HUES6 (cell line): ENCODE measurements around the gene IRF4.

Experiments
- H3K27ac ChIP-seq: 2 replicates; pipeline ENCODE4 v1.7.0; 2013; ENCODE audit warnings: low read depth, mild to moderate bottlenecking, low read length, inconsistent platforms
- H3K27me3 ChIP-seq: 2 replicates; pipeline ENCODE4 v1.6.1; 2013; ENCODE audit warnings: low read length; ENCODE audit not compliant: control insufficient read depth, insufficient read depth
- H3K36me3 ChIP-seq: 2 replicates; pipeline ENCODE4 v1.6.1; 2013; ENCODE audit warnings: low read length; ENCODE audit not compliant: control insufficient read depth, insufficient read depth
- H3K4me1 ChIP-seq: 2 replicates; pipeline ENCODE4 v1.6.1; 2013; ENCODE audit warnings: low read length; ENCODE audit not compliant: control insufficient read depth, insufficient read depth
- H3K4me3 ChIP-seq: 2 replicates; pipeline ENCODE4 v1.5.1; 2013; ENCODE audit warnings: low read depth, low read length
- H3K9ac ChIP-seq: one replicate; pipeline ENCODE4 v1.6.1; 2013; ENCODE audit warnings: mild to moderate bottlenecking, low read length
- H3K9me3 ChIP-seq: 2 replicates; pipeline ENCODE4 v1.6.1; 2013; ENCODE audit warnings: low read depth, low read length; ENCODE audit not compliant: control insufficient read depth, insufficient read depth

Gene IRF4

DNA sequence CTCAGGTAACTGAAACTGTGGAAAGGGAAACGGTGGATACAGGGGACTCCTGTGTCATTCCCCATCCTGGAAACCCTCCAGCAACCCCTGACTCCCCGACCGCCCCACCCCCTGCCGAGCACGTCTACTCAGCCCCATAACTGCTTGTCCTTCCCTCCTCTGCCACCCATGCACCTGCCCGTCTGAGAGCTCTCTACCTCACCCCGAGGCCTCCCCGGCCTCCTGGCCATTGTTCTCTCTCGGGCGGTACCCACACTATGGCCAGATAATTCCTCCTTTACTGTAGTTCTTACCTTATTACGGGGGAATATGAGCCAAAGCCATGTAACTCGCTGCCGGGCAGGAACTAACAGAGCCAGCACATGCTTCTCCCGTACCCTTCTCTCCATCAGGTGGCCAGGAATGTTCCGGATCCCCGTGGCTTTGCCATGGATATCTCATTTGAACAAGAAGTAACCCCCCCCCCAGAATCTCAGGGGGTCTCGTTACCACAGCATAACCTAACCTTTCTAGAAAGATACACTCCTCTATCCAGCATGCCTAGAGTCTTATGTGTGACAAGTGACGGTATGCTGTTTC lies 4.8 kb upstream of the IRF4 start:
- Histone ChIP-seq H3K36me3 (no peaks in the 10 kb centered on the region), H3K9ac (no peak overlapping the region), H3K4me1 (no peaks in the 10 kb centered on the region), H3K4me3 (no peak overlapping the region), H3K27me3 (peaks cover 57% of the 10 kb centered on the region), H3K9me3 (peaks cover 4% of the 10 kb centered on the region; the same call in 1 of the 2 replicates), H3K27ac (no peak overlapping the region)

- Histone ChIP-seq H3K36me3 (no peaks in the 10 kb centered on the region), H3K9ac (no peak overlapping the region), H3K4me3 (no peak overlapping the region), H3K27ac (no peak overlapping the region), H3K27me3 (peaks cover 63% of the 10 kb centered on the region), H3K4me1 (no peaks in the 10 kb centered on the region), H3K9me3 (no peaks in the 10 kb centered on the region)
These were observed 4.2 kb upstream of the IRF4 start for GRCh38 chr6:387293-387741.

DNA sequence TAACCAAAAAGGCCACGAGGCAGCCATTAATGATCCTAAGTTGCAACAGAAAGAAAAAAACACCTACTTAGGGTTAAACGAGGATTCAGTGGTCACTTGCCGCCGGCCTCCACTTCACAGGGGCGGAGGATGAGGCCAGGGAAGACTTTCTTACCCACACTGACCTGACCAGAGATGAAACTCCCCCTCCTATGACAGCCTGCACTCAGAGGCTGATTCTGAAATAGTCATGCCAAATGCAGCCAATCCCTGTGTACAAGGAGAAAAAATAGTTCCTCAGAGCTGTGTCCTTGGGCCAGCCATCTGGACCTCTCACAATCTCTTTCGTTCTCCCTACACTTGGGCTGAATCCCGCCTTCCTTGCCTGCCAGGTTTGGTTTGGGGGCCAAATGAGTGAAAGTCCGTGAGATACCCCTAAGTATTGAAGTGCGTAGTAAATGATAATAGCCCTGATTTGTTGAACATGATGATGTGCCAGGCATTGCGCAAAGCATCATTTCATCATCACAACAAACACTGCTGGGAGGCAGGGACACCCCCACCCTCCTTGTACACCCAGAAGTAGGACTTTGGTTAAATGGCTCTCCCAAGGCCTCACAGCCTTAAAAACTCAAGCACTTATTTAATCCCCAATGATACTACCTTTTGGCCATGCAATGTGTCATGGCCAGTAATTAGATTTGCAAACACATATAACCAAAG lies 3.2 kb upstream of the IRF4 start:
- Histone ChIP-seq H3K4me1 (no peaks in the 10 kb centered on the region), H3K9me3 (no peaks in the 10 kb centered on the region), H3K27ac (no peak overlapping the region), H3K27me3 (peaks cover 73% of the 10 kb centered on the region), H3K9ac (no peak overlapping the region), H3K36me3 (no peaks in the 10 kb centered on the region), H3K4me3 (no peak overlapping the region)

GRCh38 chr6:389143-389542 lies 2.4 kb upstream of the IRF4 start:
- peaks cover 78% of the 10 kb centered on the region for H3K27me3 ChIP-seq
- H3K9ac ChIP-seq = no peak overlapping the region
- H3K4me1 ChIP-seq = 0 out of 2 replicates have a peak, but pooled peaks cover 3% of the 10 kb centered on the region
- no peak overlapping the region for H3K27ac ChIP-seq
- H3K9me3 ChIP-seq = no peaks in the 10 kb centered on the region
- no peak overlapping the region for H3K4me3 ChIP-seq
- no peaks in the 10 kb centered on the region for H3K36me3 ChIP-seq

- Histone ChIP-seq H3K27ac (no peak overlapping the region), H3K9ac (no peak overlapping the region), H3K27me3 (peaks cover 82% of the 10 kb centered on the region), H3K9me3 (no peaks in the 10 kb centered on the region), H3K4me1 (0 out of 2 replicates have a peak, but pooled peaks cover 3% of the 10 kb centered on the region), H3K4me3 (no peak overlapping the region), H3K36me3 (no peaks in the 10 kb centered on the region)
These were observed 1.9 kb upstream of the IRF4 start for GRCh38 chr6:389622-390021.

DNA sequence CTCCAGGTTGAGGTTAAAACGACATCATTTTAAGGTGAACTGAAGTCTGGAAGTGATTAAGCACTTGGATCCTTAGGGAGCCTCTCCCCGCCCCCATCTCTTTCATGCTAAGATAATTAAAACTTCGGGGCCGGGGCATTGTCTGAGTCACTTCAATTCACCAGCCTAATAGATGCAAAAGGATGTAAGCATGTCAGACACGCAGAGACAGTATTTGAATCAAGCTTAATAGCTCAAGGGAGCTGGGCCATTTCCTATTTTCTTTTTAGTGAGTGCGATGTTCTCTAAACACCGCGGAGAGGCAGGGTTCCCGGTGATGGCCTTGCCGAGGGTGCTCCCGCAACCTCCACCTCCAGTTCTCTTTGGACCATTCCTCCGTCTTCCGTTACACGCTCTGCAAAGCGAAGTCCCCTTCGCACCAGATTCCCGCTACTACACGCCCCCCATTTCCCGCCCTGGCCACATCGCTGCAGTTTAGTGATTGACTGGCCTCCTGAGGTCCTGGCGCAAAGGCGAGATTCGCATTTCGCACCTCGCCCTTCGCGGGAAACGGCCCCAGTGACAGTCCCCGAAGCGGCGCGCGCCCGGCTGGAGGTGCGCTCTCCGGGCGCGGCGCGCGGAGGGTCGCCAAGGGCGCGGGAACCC lies 516 bp upstream of the IRF4 start:
- Histone ChIP-seq H3K9me3 (no peaks in the 10 kb centered on the region), H3K27ac (no peak overlapping the region), H3K27me3 (peaks cover 89% of the 10 kb centered on the region), H3K9ac (no peak overlapping the region), H3K4me3 (peak overlapping the region; percentile 48), H3K36me3 (no peaks in the 10 kb centered on the region), H3K4me1 (0 out of 2 replicates have a peak, but pooled peaks cover 3% of the 10 kb centered on the region)

GRCh38 chr6:392441-393390 lies 1.2 kb downstream of the IRF4 start:
- Histone ChIP-seq H3K27ac (no peak overlapping the region), H3K9ac (no peak overlapping the region), H3K4me3 (peak overlapping the region; percentile 63), H3K36me3 (no peaks in the 10 kb centered on the region), H3K4me1 (0 out of 2 replicates have a peak, but pooled peaks cover 3% of the 10 kb centered on the region), H3K9me3 (no peaks in the 10 kb centered on the region), H3K27me3 (peaks cover 95% of the 10 kb centered on the region)

DNA sequence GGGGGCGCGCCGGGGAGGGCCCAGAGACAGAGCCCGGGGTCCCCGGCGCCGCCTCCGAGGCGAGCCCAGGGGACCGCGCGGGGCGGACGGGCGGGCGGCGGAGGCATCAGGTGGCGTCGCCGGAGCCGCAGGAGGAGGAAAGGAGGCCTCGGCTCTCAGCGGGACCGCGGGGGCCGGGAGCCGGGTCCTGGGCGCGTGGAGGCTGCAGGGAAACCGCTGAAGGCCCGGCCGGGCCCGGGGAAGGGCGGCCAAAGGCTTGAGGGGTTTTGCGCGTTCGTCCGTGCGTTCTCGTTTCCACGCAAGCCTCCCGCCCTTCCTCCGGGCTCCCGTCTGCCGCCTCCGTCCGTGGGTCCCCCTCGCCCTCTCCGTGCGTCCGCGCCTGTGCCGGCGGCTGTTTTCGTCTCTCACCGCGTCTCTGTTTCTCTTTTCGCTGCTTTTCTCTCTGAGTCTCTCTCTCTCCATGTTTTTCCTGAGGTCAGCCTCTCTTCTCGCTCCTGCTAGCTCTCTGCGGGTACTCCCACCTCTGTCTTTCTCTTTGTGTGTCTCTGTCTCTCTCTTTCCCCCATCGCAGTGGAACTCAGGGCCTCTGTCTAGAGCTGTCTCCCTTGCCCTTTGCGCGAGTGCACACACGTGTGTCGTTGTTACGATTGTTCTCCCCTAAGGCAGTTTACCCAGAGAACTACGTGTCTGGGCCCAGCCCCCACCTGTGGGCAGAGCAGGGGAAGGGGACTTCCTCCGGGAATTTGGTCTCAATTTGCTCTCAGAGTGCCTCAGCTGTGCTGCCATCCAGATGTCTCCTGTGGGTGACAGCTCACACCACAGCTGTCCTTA lies 2.1 kb downstream of the IRF4 start:
- no peak overlapping the region for H3K27ac ChIP-seq
- peaks cover 95% of the 10 kb centered on the region for H3K27me3 ChIP-seq
- H3K9me3 ChIP-seq = no peaks in the 10 kb centered on the region
- no peak overlapping the region for H3K9ac ChIP-seq
- 0 out of 2 replicates have a peak, but pooled peaks cover 3% of the 10 kb centered on the region for H3K4me1 ChIP-seq
- H3K4me3 ChIP-seq = peak overlapping the region; percentile 63
- no peaks in the 10 kb centered on the region for H3K36me3 ChIP-seq

GRCh38 chr6:394641-395289 lies 3.2 kb downstream of the IRF4 start:
- no peaks in the 10 kb centered on the region for H3K36me3 ChIP-seq
- 0 out of 2 replicates have a peak, but pooled peaks cover 3% of the 10 kb centered on the region for H3K4me1 ChIP-seq
- H3K27me3 ChIP-seq = peaks cover 83% of the 10 kb centered on the region
- no peaks in the 10 kb centered on the region for H3K9me3 ChIP-seq
- no peak overlapping the region for H3K4me3 ChIP-seq
- no peak overlapping the region for H3K27ac ChIP-seq
- no peak overlapping the region for H3K9ac ChIP-seq
